ENCODE results near the gene KREMEN1. TPM values are rescaled to one million over a fixed set of nuclear protein-coding genes. Genes with fewer than 3 reads are reported as not detected.

KREMEN1 gene
- total RNA-seq, 1 experiment from 2014 or later: 5.8 TPM

DNA sequence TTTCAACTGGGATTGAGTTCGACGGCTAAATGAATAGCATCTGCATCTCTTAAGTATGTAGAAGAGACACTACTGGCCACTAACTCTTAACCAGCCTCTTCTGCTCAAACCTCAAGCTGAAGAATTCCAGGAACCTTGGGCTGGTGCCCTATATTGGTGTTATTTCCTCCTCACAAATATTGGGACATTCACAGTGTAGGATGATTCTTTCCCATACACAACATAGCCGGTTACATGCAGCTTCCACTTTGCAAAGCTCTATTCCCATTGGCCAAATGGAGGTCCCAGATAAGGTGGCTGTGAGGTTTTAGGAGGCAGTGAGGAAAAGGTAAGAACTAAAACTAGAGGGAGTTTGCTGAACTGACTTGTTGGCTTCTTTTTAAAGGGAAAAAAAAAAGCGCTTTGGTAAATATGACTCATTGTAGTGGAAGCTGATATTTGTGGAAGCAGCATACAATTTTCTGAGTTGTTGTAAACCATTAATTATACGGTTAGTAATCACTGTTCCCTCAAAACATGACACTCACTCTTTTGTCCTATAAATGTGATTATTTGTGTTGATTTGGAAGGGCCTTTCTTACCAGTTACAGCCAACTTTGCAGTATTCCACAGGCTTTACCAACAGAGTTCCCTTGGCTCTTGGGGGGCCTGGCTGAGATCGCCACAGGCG, 28.8 kb upstream of the KREMEN1 start:
- H3K36me3 Mint-ChIP-seq: peaks cover 38% of the 10 kb centered on the region
- ATAC-seq: no peak
- peaks cover 3% of the 10 kb centered on the region; the same call in 1 of the 2 replicates for H3K4me1 Mint-ChIP-seq
- POLR2A ChIA-PET: no interaction called here
- H3K27ac Mint-ChIP-seq: no peak overlapping the region
- TF ChIP-seq GABPB1 (CRISPR knock-in tag; IDR thresholded peaks at IDR 0.05): no peak
- H3K9me3 Mint-ChIP-seq: no peaks in the 10 kb centered on the region
- DNase-seq (ENCODE audit: low spot score): no peak
- no peak overlapping the region for H3K4me3 Mint-ChIP-seq
- CTCF ChIA-PET: interaction anchor here (2.1 to 5.1 kb wide), 2 partner anchors 11 to 110 kb away, joined by 4 to 43 read pairs; no protein-coding TSS in a partner anchor
- H3K27me3 Mint-ChIP-seq (ENCODE audit: low read depth): no peaks in the 10 kb centered on the region

DNA sequence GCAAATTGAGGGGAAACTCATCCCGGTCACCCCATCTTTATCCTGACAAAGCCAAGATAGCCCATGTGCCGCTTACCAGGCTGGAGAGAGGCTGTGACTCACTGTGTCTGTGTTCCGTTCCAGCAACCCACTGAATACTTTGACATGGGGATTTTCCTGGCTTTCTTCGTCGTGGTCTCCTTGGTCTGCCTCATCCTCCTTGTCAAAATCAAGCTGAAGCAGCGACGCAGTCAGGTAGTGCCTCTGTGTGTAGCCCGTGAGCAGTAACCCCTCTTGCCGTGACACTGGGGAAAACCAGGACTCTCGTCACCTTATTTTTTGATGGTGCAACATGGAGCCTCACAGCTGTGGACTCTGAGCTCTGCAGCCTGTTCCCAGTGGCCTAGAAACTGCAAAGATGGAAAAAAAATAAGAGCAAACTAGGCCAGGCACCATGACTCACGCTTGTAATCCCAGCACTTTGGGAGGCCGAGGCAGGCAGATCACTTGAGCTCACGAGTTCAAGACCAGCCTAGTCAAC, 28.1 kb upstream of the KREMEN1 start:
- DNase-seq (ENCODE audit: low spot score) (no peak), ATAC-seq (no peak)
- no peaks in the 10 kb centered on the region for H3K27me3 Mint-ChIP-seq (ENCODE audit: low read depth)
- POLR2A ChIA-PET: interaction anchor here (0.6 kb wide), 1 partner anchor 163 kb away, joined by 4 read pairs; no protein-coding TSS in a partner anchor
- no peaks in the 10 kb centered on the region for H3K9me3 Mint-ChIP-seq
- CTCF ChIA-PET: interaction anchor here (0.7 to 1.0 kb wide), 2 partner anchors 14 to 189 kb away, joined by 3 to 6 read pairs; no protein-coding TSS in a partner anchor
- H3K27ac Mint-ChIP-seq: no peak overlapping the region
- peaks cover 40% of the 10 kb centered on the region for H3K36me3 Mint-ChIP-seq
- no peak overlapping the region for H3K4me3 Mint-ChIP-seq
- peaks cover 3% of the 10 kb centered on the region; the same call in 1 of the 2 replicates for H3K4me1 Mint-ChIP-seq
- no peak for TF ChIP-seq GRHL2 (CRISPR knock-in tag; IDR thresholded peaks at IDR 0.05; ENCODE audit: insufficient replicate concordance, severe bottlenecking)
- no peak for TF ChIP-seq CREM (CRISPR knock-in tag; IDR thresholded peaks at IDR 0.05)
- TF ChIP-seq, protein P1, sequence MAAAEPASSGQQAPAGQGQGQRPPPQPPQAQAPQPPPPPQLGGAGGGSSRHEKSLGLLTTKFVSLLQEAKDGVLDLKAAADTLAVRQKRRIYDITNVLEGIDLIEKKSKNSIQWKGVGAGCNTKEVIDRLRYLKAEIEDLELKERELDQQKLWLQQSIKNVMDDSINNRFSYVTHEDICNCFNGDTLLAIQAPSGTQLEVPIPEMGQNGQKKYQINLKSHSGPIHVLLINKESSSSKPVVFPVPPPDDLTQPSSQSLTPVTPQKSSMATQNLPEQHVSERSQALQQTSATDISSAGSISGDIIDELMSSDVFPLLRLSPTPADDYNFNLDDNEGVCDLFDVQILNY (CRISPR knock-in tag; IDR thresholded peaks at IDR 0.05): no peak
- no peak for TF ChIP-seq RORB (CRISPR knock-in tag; IDR thresholded peaks at IDR 0.05)

DNA sequence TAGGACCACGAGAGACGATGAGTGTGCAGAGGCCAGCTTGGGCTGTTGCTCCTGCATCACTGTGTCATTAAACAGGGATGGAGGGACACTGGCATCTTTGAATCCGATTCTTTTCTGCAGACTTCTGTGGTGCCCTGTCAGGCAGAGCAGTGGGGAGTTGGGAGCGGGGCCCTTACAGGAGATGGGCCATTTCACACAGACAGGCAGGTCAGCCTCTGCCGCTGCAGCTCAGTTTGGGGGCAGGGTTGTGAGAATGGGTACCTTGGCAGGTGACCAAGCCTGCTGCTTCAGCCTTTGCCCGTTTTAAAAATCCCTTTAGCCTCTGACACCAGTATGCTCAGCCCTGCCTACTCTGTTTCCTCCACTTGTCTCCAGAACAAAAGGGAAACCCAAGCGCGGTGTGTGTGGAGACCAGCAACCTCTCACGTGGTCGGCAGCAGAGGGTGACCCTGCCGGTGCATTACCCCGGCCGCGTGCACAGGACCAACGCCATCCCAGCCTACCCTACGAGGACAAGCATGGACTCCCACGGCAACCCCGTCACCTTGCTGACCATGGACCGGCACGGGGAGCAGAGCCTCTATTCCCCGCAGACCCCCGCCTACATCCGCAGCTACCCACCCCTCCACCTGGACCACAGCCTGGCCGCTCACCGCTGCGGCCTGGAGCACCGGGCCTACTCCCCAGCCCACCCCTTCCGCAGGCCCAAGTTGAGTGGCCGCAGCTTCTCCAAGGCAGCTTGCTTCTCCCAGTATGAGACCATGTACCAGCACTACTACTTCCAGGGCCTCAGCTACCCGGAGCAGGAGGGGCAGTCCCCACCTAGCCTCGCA, 23.8 kb upstream of the KREMEN1 start:
- no peaks in the 10 kb centered on the region for H3K9me3 Mint-ChIP-seq
- peaks cover 39% of the 10 kb centered on the region for H3K36me3 Mint-ChIP-seq
- ATAC-seq (no peak), DNase-seq (ENCODE audit: low spot score) (no peak)
- H3K4me1 Mint-ChIP-seq: peaks cover 13% of the 10 kb centered on the region
- no peak overlapping the region for H3K4me3 Mint-ChIP-seq
- CTCF ChIA-PET: interaction anchor here (1.1 to 2.9 kb wide), 2 partner anchors 8 to 105 kb away, joined by 4 to 11 read pairs; no protein-coding TSS in a partner anchor
- TF ChIP-seq, protein P2, sequence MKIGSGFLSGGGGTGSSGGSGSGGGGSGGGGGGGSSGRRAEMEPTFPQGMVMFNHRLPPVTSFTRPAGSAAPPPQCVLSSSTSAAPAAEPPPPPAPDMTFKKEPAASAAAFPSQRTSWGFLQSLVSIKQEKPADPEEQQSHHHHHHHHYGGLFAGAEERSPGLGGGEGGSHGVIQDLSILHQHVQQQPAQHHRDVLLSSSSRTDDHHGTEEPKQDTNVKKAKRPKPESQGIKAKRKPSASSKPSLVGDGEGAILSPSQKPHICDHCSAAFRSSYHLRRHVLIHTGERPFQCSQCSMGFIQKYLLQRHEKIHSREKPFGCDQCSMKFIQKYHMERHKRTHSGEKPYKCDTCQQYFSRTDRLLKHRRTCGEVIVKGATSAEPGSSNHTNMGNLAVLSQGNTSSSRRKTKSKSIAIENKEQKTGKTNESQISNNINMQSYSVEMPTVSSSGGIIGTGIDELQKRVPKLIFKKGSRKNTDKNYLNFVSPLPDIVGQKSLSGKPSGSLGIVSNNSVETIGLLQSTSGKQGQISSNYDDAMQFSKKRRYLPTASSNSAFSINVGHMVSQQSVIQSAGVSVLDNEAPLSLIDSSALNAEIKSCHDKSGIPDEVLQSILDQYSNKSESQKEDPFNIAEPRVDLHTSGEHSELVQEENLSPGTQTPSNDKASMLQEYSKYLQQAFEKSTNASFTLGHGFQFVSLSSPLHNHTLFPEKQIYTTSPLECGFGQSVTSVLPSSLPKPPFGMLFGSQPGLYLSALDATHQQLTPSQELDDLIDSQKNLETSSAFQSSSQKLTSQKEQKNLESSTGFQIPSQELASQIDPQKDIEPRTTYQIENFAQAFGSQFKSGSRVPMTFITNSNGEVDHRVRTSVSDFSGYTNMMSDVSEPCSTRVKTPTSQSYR (CRISPR knock-in tag; IDR thresholded peaks at IDR 0.05): no peak
- no peak for TF ChIP-seq SMAD4 (CRISPR knock-in tag; IDR thresholded peaks at IDR 0.05)
- TF ChIP-seq SMAD3 (CRISPR knock-in tag; IDR thresholded peaks at IDR 0.05; ENCODE audit: borderline replicate concordance): no peak
- TF ChIP-seq KAT7 (CRISPR knock-in tag; IDR thresholded peaks at IDR 0.05; ENCODE audit: borderline replicate concordance): no peak
- TF ChIP-seq CBFB (CRISPR knock-in tag; IDR thresholded peaks at IDR 0.05; ENCODE audit: low read depth): no peak
- no peak for TF ChIP-seq EMX1 (CRISPR knock-in tag; IDR thresholded peaks at IDR 0.05)
- no peak for TF ChIP-seq FOXJ3 (CRISPR knock-in tag; IDR thresholded peaks at IDR 0.05; ENCODE audit: borderline replicate concordance)
- TF ChIP-seq SOX15 (CRISPR knock-in tag; IDR thresholded peaks at IDR 0.05): no peak
- TF ChIP-seq ZNF423 (CRISPR knock-in tag; IDR thresholded peaks at IDR 0.05): no peak
- TF ChIP-seq JUN (CRISPR knock-in tag; IDR thresholded peaks at IDR 0.05): no peak
- no peak for TF ChIP-seq FOXP1 (CRISPR knock-in tag; IDR thresholded peaks at IDR 0.05; ENCODE audit: borderline replicate concordance)
- TF ChIP-seq, protein P3, sequence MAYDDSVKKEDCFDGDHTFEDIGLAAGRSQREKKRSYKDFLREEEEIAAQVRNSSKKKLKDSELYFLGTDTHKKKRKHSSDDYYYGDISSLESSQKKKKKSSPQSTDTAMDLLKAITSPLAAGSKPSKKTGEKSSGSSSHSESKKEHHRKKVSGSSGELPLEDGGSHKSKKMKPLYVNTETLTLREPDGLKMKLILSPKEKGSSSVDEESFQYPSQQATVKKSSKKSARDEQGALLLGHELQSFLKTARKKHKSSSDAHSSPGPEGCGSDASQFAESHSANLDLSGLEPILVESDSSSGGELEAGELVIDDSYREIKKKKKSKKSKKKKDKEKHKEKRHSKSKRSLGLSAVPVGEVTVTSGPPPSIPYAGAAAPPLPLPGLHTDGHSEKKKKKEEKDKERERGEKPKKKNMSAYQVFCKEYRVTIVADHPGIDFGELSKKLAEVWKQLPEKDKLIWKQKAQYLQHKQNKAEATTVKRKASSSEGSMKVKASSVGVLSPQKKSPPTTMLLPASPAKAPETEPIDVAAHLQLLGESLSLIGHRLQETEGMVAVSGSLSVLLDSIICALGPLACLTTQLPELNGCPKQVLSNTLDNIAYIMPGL (CRISPR knock-in tag; IDR thresholded peaks at IDR 0.05): no peak
- TF ChIP-seq, protein P4, sequence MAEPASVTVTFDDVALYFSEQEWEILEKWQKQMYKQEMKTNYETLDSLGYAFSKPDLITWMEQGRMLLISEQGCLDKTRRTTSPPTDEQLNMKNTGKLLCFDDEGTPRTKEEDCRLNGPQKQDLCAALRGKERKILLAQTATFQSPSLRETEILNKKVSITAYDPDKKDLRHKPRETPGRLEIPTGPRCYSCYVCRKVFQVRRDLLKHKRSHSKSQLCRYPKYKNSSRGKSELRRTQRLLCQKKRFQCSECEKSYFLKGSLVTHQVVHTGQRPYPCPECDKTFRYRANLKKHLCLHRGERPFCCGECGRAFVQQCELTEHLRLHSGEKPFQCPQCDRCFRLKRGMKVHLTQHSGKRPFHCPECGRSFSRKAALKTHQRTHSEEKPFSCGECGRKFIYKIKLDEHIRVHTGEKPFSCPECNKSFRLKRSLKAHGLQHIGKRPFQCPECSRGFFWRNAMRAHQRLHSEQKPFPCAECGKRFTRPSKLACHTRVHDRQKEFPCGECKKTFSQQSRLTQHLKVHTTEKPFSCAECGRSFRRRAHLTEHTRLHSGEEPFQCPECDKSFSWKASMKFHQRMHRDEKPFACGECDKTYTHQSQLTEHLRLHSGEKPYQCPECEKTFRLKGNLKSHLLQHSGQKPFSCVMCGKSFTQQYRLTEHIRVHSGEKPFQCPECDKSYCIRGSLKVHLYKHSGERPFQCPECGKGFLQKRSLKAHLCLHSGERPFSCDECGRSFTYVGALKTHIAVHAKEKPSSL (CRISPR knock-in tag; conservative IDR thresholded peaks at IDR 0.05): no peak
- TF ChIP-seq, protein P5, sequence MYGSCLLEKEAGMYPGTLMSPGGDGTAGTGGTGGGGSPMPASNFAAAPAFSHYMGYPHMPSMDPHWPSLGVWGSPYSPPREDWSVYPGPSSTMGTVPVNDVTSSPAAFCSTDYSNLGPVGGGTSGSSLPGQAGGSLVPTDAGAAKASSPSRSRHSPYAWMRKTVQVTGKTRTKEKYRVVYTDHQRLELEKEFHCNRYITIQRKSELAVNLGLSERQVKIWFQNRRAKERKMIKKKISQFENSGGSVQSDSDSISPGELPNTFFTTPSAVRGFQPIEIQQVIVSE (CRISPR knock-in tag; IDR thresholded peaks at IDR 0.05; ENCODE audit: borderline replicate concordance): no peak
- H3K27me3 Mint-ChIP-seq (ENCODE audit: low read depth): no peaks in the 10 kb centered on the region
- no peak overlapping the region for H3K27ac Mint-ChIP-seq
- POLR2A ChIA-PET: no interaction called here

Measured in WTC11 (cell line).